GM19099 (cell line): ENCODE data around the gene OPCML.

ENCODE experiments used
- POLR2A ChIP-seq: IDR thresholded peaks from 3 replicates; pipeline ENCODE4 v1.6.1; 2011; ENCODE audit warnings: low read depth; ENCODE audit not compliant: insufficient read length; ENCODE audit errors: extremely low read depth

Gene OPCML

DNA sequence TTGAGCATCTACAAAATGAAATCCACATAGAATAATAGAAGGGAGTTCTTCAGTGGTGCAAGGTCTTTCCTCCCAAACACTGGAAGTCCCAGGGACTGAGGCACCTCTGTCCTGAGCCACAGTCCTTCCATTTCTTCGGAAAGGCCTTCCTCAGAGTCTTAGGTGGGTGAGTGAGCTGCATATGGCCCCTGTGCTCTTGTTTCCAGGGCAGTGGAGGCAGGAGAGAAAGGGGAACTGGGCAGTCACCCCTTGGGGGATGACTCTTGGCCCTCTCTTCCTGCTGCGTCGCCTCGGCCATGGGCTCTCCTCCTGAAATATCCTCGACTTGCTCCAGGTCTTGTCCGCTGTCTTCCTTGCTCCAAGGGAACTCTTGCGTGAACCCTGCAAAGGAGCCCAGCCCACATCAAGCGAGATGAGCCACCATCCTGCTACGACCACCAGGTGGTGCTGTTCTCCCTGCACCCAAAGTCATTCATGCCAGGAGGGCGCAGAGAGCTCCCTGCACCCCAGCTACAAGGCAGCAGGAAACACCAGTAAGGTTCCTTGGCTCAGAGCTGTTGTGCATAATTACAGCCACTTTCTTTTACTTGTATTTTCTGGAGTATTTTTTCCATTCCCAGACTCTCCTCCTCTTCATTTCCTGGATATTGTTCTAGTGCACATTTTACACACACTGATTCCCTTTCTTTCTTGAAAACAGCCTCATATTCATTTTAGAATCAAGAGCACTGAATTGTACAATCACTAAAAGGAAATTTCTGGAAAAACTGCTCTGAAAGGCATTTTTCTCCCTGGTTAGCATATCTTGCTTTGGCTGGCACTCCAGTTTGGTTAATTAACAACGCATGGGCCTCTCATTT lies 397.8 kb downstream of the OPCML start:
- TF ChIP-seq POLR2A: no peak

DNA sequence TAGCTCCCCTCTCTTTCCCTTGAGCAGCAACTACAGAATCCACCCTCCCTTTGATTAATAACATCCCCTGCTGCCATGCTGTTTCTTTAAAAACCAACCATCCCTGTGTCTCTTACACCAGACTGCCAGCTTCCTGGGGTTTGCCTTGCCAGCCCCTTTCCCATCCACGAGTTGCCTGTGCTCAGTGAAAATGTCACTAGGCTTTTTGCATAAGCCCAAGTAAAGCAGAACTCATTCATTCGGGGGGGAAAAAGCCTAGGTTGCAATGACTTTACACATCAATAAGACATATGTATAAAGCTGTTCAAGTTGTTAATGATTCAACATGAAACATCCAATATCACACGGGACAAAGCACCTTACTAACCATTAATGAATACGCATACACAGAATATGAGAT lies 398.7 kb downstream of the OPCML start:
- TF ChIP-seq POLR2A: no peak

GRCh38 chr11:133133050-133133449 lies 399.3 kb downstream of the OPCML start:
- no peak for TF ChIP-seq POLR2A

GRCh38 chr11:133127741-133128140 lies 404.6 kb downstream of the OPCML start:
- no peak for TF ChIP-seq POLR2A

DNA sequence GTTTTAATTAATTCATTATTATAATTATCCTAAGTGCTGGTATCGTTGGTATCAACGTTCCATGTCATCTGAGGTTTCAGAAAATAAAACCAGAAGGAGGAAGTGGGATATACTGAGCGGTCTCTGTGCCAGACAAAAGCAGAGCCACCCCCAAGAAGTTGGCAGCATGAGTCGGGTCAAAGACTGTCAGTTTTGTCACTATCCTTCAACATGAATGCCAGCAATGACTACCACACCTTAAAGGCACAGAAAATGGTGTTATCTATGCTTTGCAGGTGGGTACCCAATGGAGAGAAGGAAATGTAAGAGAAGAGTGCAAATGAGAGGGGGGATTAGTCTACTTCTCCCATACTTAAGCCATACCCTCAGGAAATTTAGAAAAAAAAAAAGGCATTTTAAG lies 408.5 kb downstream of the OPCML start:
- no peak for TF ChIP-seq POLR2A

GRCh38 chr11:133123366-133123765 lies 408.9 kb downstream of the OPCML start:
- no peak for TF ChIP-seq POLR2A

GRCh38 chr11:133122256-133122655 lies 410.0 kb downstream of the OPCML start:
- TF ChIP-seq POLR2A: no peak

DNA sequence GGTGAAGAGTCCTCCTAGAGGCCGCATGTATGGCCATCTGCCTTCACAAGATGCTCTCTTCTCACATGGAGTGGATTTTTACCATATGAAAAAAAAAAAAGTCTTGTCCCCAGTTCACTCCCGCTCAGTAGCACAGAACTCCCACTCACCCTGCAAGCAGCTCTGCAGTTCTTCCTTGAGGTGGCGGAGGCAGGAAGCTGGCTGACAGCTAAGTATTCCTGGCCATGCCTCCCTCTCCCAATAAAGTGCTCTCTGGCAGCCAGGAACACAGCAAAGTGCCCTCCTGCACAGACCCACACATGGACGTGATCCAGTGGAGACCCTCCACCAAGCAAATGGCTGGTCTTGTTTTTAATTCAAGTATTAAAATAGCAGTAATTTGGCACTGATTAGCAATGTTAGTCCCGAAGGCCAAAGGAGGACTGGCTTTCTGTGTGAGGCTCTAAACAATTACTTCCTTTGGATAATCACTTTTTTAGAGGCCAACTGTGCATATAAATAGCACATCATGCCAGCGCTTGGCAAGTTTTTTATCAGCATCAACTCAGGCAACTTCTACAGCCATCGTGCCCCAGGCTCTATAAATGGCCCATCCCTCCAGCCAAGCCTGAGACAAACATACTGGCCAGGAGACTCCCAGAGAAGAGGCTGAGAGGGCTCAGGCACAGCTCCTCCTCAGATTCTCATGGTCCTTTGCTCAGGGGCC lies 413.6 kb downstream of the OPCML start:
- TF ChIP-seq POLR2A: no peak

- no peak for TF ChIP-seq POLR2A
Measured at GRCh38 chr11:133115099-133115498, 417.2 kb downstream of the OPCML start.

- no peak for TF ChIP-seq POLR2A
Measured at GRCh38 chr11:133107763-133108162, 424.5 kb downstream of the OPCML start.

- no peak for TF ChIP-seq POLR2A
Measured at GRCh38 chr11:133107136-133107535, 425.2 kb downstream of the OPCML start.

DNA sequence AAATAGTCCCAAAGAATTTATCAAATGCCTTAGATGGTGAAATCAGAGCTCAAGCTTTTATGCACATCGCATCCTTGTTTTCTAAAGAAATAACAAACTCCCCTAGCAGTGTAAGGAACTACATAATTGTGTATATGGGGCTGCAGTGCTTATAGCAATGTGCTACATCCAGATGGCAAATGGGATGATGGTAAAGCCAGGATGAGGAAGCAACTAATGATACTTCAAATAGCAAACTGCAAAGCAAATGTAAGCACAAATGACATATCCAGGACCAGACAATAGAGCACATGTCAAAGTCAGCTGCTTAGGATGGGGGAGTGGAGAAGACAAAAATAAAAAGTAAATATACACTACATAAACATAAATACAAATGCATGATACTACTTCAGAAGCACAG lies 425.9 kb downstream of the OPCML start:
- no peak for TF ChIP-seq POLR2A

DNA sequence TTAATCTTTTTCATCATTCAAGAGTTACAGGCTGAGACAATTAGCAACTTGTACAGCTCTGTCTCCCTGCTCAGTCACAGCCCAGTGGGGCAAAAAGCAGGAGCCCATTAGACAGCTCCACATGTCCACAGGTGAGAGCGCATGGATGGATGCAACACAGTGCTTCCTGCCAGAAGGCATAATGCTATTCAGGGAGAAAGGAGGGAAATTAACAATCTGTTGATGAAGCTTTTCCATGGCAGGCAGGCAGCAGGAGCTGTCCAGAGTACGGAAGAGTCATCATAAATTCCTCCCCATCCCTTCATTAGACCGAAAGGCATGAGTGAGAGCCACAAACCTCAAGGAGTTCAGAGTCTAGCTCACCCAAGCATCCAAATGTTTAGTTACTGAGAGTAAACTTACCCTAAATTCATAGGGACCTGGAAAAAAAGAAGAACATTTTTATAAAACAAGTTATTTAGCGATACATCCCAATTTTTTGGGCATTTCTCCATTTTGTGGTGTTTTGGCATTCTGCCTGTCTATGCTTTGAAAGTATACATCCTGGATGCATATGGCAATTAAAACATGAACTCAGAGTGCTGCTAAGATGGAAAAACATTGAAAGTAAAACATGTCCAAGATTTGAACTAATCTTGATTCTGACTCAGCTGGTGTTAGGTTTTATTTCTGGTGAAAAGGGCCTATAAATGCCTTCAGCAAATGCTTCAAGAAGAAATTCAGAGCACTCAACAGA lies 428.1 kb downstream of the OPCML start:
- TF ChIP-seq POLR2A: no peak

- TF ChIP-seq POLR2A: no peak
Measured at GRCh38 chr11:133096981-133097380, 435.3 kb downstream of the OPCML start.

- TF ChIP-seq POLR2A: no peak
Measured at GRCh38 chr11:133086518-133086917, 445.8 kb downstream of the OPCML start.
